ENCODE results near the gene FAM219B.
"Not testable (repeated sequence)": the region's sequence is repeated elsewhere in the genome, so short reads cannot be mapped to it uniquely, and the experiment has no call there.

FAM219B gene

DNA sequence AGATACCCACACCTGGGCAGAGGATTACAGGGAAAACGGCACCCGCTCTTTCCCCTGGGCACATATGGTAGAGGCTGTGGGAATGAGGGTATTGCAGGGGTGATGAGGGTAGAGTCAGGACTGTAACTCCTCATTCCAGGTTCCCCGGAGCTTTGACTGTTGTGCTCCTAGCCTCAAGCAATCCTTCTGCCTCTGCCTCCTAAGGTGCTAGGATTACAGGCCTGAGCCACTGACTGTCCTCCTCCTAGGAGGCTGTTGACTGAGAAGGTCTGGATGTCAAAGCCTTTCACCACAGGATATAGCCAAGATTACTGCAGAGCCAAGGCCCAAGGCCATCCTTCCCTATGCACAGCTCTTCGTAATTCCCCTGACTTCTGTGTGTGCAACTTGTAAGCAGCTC lies 17.9 kb downstream of the FAM219B start:
- TF ChIP-seq CTCF (IDR thresholded peaks at IDR 0.05; ENCODE audit: low read depth, low read length) = no peak
- Histone ChIP-seq H3K9me3 (no peaks in the 10 kb centered on the region), H3K27me3 (no peaks in the 10 kb centered on the region), H3K36me3 (peaks cover 12% of the 10 kb centered on the region), H3K4me3 (ENCODE audit: low read depth, low read length) (no peak overlapping the region), H3K4me1 (no peaks in the 10 kb centered on the region)
- no peak for DNase-seq

DNA sequence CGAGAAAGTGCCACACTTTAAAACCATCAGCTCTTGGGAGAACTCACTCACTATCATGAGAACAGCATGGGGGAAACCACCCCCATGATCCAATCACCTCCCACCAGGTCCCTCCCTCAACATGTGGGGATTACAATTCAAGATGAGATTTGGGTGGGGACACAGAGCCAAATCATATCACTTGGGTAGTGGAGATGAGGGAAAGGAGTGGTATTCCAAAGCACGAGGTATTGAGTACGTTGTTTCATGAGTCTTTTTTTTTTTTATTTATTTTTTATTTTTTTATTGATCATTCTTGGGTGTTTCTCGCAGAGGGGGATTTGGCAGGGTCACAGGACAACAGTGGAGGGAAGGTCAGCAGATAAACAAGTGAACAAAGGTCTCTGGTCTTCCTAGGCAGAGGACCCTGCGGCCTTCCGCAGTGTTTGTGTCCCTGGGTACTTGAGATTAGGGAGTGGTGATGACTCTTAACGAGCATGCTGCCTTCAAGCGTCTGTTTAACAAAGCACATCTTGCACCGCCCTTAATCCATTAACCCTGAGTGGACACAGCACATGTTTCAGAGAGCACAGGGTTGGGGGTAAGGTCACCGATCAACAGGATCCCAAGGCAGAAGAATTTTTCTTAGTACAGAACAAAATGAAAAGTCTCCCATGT lies 19.0 kb downstream of the FAM219B start:
- H3K4me1 ChIP-seq; H3K9me3 ChIP-seq; H3K27me3 ChIP-seq; DNase-seq; H3K4me3 ChIP-seq (ENCODE audit: low read depth, low read length): not testable (repeated sequence)
- H3K36me3 ChIP-seq = peaks cover 10% of the 10 kb centered on the region

GRCh38 chr15:74885461-74885860 lies 21.2 kb downstream of the FAM219B start:
- Histone ChIP-seq H3K36me3 (no peaks in the 10 kb centered on the region), H3K9me3 (no peaks in the 10 kb centered on the region), H3K27me3 (no peaks in the 10 kb centered on the region), H3K4me1 (no peaks in the 10 kb centered on the region), H3K4me3 (ENCODE audit: low read depth, low read length) (no peak overlapping the region)
- no peak for TF ChIP-seq CTCF (IDR thresholded peaks at IDR 0.05; ENCODE audit: low read depth, low read length)
- DNase-seq = no peak

DNA sequence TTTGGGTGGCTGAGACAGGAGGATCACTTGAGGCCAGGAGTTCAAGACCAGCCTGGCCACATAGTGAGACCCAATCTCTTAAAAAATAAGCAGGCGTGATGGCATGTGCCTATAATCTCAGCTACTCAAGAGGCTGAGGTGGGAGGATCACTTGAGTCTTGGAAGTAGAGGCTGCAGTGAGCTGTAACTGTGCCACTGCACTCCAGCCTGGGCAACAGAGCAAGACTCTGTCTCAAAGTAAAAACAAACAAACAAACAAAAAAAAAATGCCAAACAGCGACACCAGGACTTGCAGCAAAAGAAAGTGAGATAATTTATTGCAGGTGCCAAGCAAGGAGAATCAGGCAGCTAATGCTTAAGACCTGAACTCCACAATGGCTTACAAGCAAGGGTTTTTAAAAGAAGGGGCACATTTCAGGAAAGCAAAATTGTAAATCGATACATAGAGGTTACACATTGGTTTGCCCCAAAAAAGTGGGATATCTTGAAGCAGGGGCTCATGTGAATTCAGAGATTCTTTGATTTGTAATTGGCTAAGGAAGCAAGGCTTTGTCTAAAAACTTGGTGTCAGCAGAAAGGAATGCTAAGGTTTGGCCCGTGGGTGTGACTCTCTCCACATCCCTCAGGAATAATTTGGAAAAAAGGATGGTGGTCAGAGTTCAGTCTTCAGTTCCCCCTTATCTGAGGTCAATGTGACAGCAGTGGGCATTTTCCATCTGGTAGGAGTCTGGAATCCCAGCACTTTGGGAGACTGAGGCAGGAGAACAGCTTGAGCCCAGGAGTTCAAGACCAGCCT lies 22.0 kb downstream of the FAM219B start:
- DNase-seq = no peak
- no peak for TF ChIP-seq CTCF (IDR thresholded peaks at IDR 0.05; ENCODE audit: low read depth, low read length)
- H3K4me3 ChIP-seq (ENCODE audit: low read depth, low read length) = no peak overlapping the region
- H3K36me3 ChIP-seq = no peaks in the 10 kb centered on the region
- H3K4me1 ChIP-seq = no peaks in the 10 kb centered on the region
- no peaks in the 10 kb centered on the region for H3K27me3 ChIP-seq
- no peaks in the 10 kb centered on the region for H3K9me3 ChIP-seq

- no peaks in the 10 kb centered on the region for H3K36me3 ChIP-seq
- DNase-seq = no peak
Observed at GRCh38 chr15:74882528-74882927, 24.1 kb downstream of the FAM219B start.

GRCh38 chr15:74878273-74878672 lies 28.4 kb downstream of the FAM219B start:
- no peak for DNase-seq

More at GRCh38 chr15:74882528-74882927, 24.1 kb downstream of the FAM219B start:
- no peak for TF ChIP-seq CTCF (IDR thresholded peaks at IDR 0.05; ENCODE audit: low read depth, low read length)
- no peaks in the 10 kb centered on the region for H3K4me1 ChIP-seq
- no peaks in the 10 kb centered on the region for H3K9me3 ChIP-seq
- no peak overlapping the region for H3K4me3 ChIP-seq (ENCODE audit: low read depth, low read length)
- H3K27me3 ChIP-seq = no peaks in the 10 kb centered on the region

More at GRCh38 chr15:74878273-74878672, 28.4 kb downstream of the FAM219B start:
- H3K4me3 ChIP-seq (ENCODE audit: low read depth, low read length) = no peak overlapping the region
- no peaks in the 10 kb centered on the region for H3K4me1 ChIP-seq
- H3K9me3 ChIP-seq = no peaks in the 10 kb centered on the region
- H3K36me3 ChIP-seq = no peaks in the 10 kb centered on the region
- no peak for TF ChIP-seq CTCF (IDR thresholded peaks at IDR 0.05; ENCODE audit: low read depth, low read length)
- no peaks in the 10 kb centered on the region for H3K27me3 ChIP-seq
